Transverse colon (tissue), 4 donors: ENCODE data around the gene RMND1. TPM values are rescaled to one million over a fixed set of nuclear protein-coding genes. Genes with fewer than 3 reads are reported as not detected.

ENCODE experiments used
- DNase-seq: peaks from one replicate; pipeline ENCODE4 v3.0.0-alpha.2; 2019
- H3K27ac ChIP-seq, 4 donors: fragments of 200-600 bp; sonication (generic); 2 replicates each; pipeline ENCODE4 v1.5.1; 2016 to 2018; ENCODE audit warnings: inconsistent platforms in 4 of 4
- H3K27me3 ChIP-seq: fragments of 200-600 bp; sonication (generic); 2 replicates; pipeline ENCODE4 v1.5.1; 2017; ENCODE audit warnings: inconsistent platforms
- H3K36me3 ChIP-seq, 4 donors: fragments of 200-600 bp; sonication (generic); 2 replicates each; pipeline ENCODE4 v1.5.1; 2017 to 2019; ENCODE audit warnings: inconsistent platforms in 4 of 4
- H3K4me1 ChIP-seq, 4 donors: fragments of 200-600 bp; sonication (generic); 2 replicates each; pipeline ENCODE4 v1.5.1; 2017 to 2020; ENCODE audit warnings: inconsistent platforms in 4 of 4
- H3K4me3 ChIP-seq, 4 donors: fragments of 200-600 bp; sonication (generic); 1 replicate in 1 of 4; 2 replicates in 3 of 4; pipeline versions ENCODE4 v1.5.1 to v1.6.1; 2017 to 2019; ENCODE audit warnings: inconsistent platforms in 4 of 4
- H3K9me3 ChIP-seq, 2 donors: fragments of 200-600 bp; sonication (generic); 2 replicates each; pipeline ENCODE4 v1.5.1; 2017 to 2019; ENCODE audit warnings: inconsistent platforms in 2 of 2
- CTCF ChIP-seq, 5 experiments: fragments of 200-600 bp in 3 of 5; fragments of 450-650 bp in 2 of 5; sonication (generic) in 3 of 5; IDR thresholded peaks; 1 replicate in 2 of 5; 2 replicates in 3 of 5; pipeline ENCODE4 v1.5.1; 2016 to 2017; ENCODE audit warnings: antibody characterized with exemption in 5 of 5, inconsistent platforms in 3 of 5, mild to moderate bottlenecking in 2 of 5, moderate library complexity in 1 of 5
- EP300 ChIP-seq: sonication (generic); formaldehyde crosslinking; IDR thresholded peaks from one replicate; pipeline ENCODE4 v1.6.1; 2017; ENCODE audit warnings: antibody characterized with exemption, low read depth
- POLR2A ChIP-seq: fragments of 450-650 bp; IDR thresholded peaks from one replicate; pipeline ENCODE4 v1.6.1; 2016; ENCODE audit warnings: antibody characterized with exemption, mild to moderate bottlenecking, moderate library complexity
- POLR2AphosphoS5 ChIP-seq, 3 donors: sonication (generic); formaldehyde crosslinking; IDR thresholded peaks; one replicate each; pipeline ENCODE4 v1.6.1; 2016; ENCODE audit warnings: antibody characterized with exemption in 3 of 3
- WGBS, 2 donors: methylation state at CpG; one replicate each; pipeline ENCODE4 v1.1.5; 2018; ENCODE audit warnings: low coverage in 1 of 2; 5-methylcytosine and 5-hydroxymethylcytosine counted together
- in situ Hi-C, 4 donors: fragments of 200-750 bp; cut with MboI; loops; one replicate each; pipeline versions ENCODE4 v1.15.0 to v1.15.1; 2017; ENCODE audit warnings: low sequenced_read_pairs in 3 of 4, low pct_ligation_motif_present in 1 of 4, low pct_unique_long_range_greater_than_20kb in 1 of 4
- intact Hi-C: fragments of 100-400 bp; cut with DNase I; formaldehyde crosslinking; loops from one replicate; pipeline ENCODE4 v1.15.1; 2023; ENCODE audit warnings: low total_unique reads
- total RNA-seq, 4 donors: library from RNA; depleted of rRNA; stranded (reverse); fragments of >200 nt; gene quantifications; one replicate each; pipeline ENCODE4 v1.1.0, GENCODE V29; 2016

Gene RMND1
- total RNA-seq, 4 donors from 2014 or later = 5.6 to 29.2 (median 17.5) TPM

GRCh38 chr6:151381722-151382121 is 70.2 kb downstream of the RMND1 start:
- no peak for DNase-seq
- H3K36me3 ChIP-seq = no peaks in the 10 kb centered on the region
- intact Hi-C loops (no loop called here), in situ Hi-C loops (no loop called here)
- 68 to 80% methylated on average over 3 to 4 of the region's 4 CpGs for WGBS, 2 donors
- no peaks in the 10 kb centered on the region for H3K9me3 ChIP-seq
- TF ChIP-seq EP300 = no peak
- no peak for TF ChIP-seq CTCF (IDR thresholded peaks at IDR 0.05)
- TF ChIP-seq POLR2A = no peak
- no peak for TF ChIP-seq POLR2AphosphoS5 (IDR thresholded peaks at IDR 0.05)
- H3K4me1 ChIP-seq = peaks cover 4 to 12% (median 5%) of the 10 kb centered on the region in 4 donors
- H3K27ac ChIP-seq = no peak overlapping the region
- no peaks in the 10 kb centered on the region for H3K27me3 ChIP-seq
- no peak overlapping the region for H3K4me3 ChIP-seq

GRCh38 chr6:151380848-151381205 is 71.1 kb downstream of the RMND1 start:
- H3K27ac ChIP-seq = peak overlapping the region; percentile 28 to 64 (median 50)
- intact Hi-C loops (no loop called here), in situ Hi-C loops (no loop called here)
- H3K36me3 ChIP-seq = no peaks in the 10 kb centered on the region
- no peak for TF ChIP-seq POLR2A
- no peak for TF ChIP-seq CTCF (IDR thresholded peaks at IDR 0.05)
- TF ChIP-seq POLR2AphosphoS5 (IDR thresholded peaks at IDR 0.05) = no peak
- no peak for TF ChIP-seq EP300
- H3K4me3 ChIP-seq = no peak overlapping the region
- no peak for DNase-seq
- H3K4me1 ChIP-seq = peaks cover 4 to 12% (median 5%) of the 10 kb centered on the region in 4 donors
- 100% methylated on average over 1 of the region's 1 CpG; no CpG with 5 or more reads in 1 of the 2 donors for WGBS, 2 donors
- H3K27me3 ChIP-seq = no peaks in the 10 kb centered on the region
- no peaks in the 10 kb centered on the region for H3K9me3 ChIP-seq

GRCh38 chr6:151379933-151380847 is 71.7 kb downstream of the RMND1 start:
- H3K27ac ChIP-seq = peak overlapping the region; percentile 28 to 64 (median 50)
- DNase-seq = no peak

More at GRCh38 chr6:151379933-151380847, 71.7 kb downstream of the RMND1 start:
- TF ChIP-seq EP300 (no peak), POLR2AphosphoS5 (IDR thresholded peaks at IDR 0.05) (no peak), CTCF (IDR thresholded peaks at IDR 0.05) (no peak), POLR2A (no peak)
- intact Hi-C loops (no loop called here), in situ Hi-C loops (no loop called here)
- H3K4me3 ChIP-seq = peak overlapping the region in 2 of 4 donors; percentile 4 to 21
- H3K4me1 ChIP-seq = peaks cover 4 to 12% (median 5%) of the 10 kb centered on the region in 4 donors
- no peaks in the 10 kb centered on the region for H3K36me3 ChIP-seq
- no peaks in the 10 kb centered on the region for H3K27me3 ChIP-seq
- no peaks in the 10 kb centered on the region for H3K9me3 ChIP-seq
- 77 to 82% methylated on average over 6 to 14 of the region's 14 CpGs for WGBS, 2 donors
